Effector memory CD8-positive, alpha-beta T cell (primary cell): ENCODE measurements around the gene ISCU.
"Not testable (repeated sequence)": the region's sequence is repeated elsewhere in the genome, so short reads cannot be mapped to it uniquely, and the experiment has no call there.

Experiments used
- ATAC-seq: fragments of 150-1000 bp; cut with Tn5 transposase; replicated peaks from 2 replicates; pipeline ENCODE4 v1.10.0; 2021; ENCODE audit warnings: mild to moderate bottlenecking, moderate library complexity
- DNase-seq, 3 experiments: peaks; one replicate each; pipeline ENCODE4 v3.0.0; 2021
- H3K27ac Mint-ChIP-seq, 2 donors: one replicate each; pipeline ENCODE4 v1.8.0; 2022; ENCODE audit warnings: mild to moderate bottlenecking in 2 of 2, mixed read lengths in 2 of 2, moderate library complexity in 2 of 2
- H3K27me3 Mint-ChIP-seq, 2 donors: one replicate each; pipeline ENCODE4 v1.8.0; 2022; ENCODE audit warnings: mixed read lengths in 2 of 2
- H3K36me3 Mint-ChIP-seq: one replicate; pipeline ENCODE4 v1.8.0; 2022; ENCODE audit warnings: mild to moderate bottlenecking, moderate library complexity, mixed read lengths; ENCODE audit not compliant: insufficient read depth
- H3K4me1 Mint-ChIP-seq, 2 donors: one replicate each; pipeline ENCODE4 v1.8.0; 2022; ENCODE audit warnings: low read depth in 2 of 2, mixed read lengths in 2 of 2
- H3K4me3 Mint-ChIP-seq, 2 donors: one replicate each; pipeline ENCODE4 v1.8.0; 2022; ENCODE audit warnings: mild to moderate bottlenecking in 2 of 2, mixed read lengths in 2 of 2, moderate library complexity in 2 of 2
- H3K9me3 Mint-ChIP-seq, 2 donors: one replicate each; pipeline ENCODE4 v1.8.0; 2022; ENCODE audit warnings: mixed read lengths in 2 of 2

Gene ISCU

DNA sequence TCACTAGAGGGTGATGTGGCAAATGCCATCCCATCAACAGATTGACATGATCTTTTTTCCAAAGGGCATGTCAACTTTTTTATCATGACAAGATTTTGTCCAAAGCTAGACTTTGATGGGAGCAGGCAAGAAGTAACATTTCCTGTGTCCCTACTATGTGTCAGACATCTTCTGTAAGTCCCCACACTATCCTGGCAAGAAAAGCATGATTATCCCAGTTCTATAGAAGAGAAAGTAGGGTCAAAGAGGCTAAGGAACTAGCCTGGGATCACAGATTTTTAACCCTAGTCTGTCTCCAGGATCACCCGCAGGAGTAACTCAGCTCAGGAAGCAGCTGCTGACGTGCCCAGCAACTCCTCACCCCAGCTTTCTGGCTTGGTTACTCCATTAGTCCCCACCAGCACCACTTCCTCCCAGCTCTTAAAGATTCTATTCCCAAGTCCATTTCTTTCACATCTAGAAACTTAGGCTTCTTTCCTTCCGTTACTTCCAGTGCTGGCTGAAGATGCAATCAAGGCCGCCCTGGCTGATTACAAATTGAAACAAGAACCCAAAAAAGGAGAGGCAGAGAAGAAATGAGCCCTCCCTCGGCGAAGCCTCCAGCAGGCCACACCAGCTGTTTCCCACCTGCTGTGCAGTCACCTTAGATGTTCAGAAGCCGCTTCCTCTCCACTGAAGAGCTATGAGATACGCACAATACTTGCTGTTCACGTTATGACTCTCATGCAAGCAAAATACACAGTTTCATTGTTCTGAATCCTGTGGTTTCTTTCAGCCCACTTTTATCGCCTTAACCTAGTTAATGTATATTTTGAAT lies 6.2 kb downstream of the ISCU start:
- Mint-ChIP-seq H3K9me3 (no peaks in the 10 kb centered on the region), H3K4me1 (peaks cover 11 to 17% of the 10 kb centered on the region in 2 donors), H3K27me3 (no peaks in the 10 kb centered on the region), H3K4me3 (peak overlapping the region; percentile 69 to 76), H3K36me3 (peaks cover 44% of the 10 kb centered on the region), H3K27ac (peak overlapping the region; percentile 93 to 94)
- peak; percentile 42 to 52 (median 44) for DNase-seq
- peak; percentile 93 for ATAC-seq

DNA sequence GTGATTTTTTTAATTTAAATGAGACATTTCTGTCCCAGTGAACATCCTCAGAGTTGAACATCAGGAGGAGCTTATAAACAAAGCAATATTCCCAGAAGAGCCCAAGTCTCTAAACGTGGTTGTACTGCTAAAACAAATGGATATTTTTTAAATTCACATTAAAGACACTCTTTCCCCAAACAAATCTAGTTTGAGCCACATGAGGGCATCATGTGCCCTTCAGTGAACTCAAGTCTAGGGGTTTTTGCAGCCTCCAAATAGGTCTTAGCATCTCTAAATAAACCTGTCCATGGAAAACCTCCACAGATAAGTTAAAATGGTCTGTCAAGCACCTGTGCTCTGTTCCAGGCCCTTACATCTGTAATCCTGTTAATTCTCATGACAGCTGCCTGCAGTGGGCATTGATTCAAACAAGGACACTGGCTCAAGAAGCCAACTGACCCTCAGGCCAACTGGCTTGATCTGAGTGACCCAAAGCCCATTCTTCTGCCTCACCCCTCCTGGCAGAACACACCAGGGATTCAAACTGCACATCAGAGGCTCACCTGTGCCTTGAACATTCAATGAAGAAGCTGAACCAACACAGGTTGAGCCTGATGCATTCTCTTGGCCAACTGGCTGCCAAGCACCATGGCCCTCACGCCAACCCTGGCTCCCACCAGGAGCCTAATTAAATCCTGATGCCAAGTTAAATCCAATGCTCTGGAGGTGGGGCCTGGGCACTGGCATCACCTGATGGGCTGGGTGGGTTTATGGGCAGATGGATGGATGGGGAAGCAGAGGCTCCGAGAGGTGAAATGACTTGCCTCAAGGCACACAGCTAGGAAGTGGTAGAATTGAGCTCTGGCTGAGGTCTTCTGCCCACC lies 8.6 kb downstream of the ISCU start:
- Mint-ChIP-seq H3K27ac (peak overlapping the region; percentile 32 to 88), H3K27me3 (no peaks in the 10 kb centered on the region), H3K4me3 (no peak overlapping the region), H3K9me3 (no peaks in the 10 kb centered on the region), H3K4me1 (peaks cover 13 to 16% of the 10 kb centered on the region in 2 donors), H3K36me3 (peaks cover 23% of the 10 kb centered on the region)
- no peak for DNase-seq
- ATAC-seq, result no peak

DNA sequence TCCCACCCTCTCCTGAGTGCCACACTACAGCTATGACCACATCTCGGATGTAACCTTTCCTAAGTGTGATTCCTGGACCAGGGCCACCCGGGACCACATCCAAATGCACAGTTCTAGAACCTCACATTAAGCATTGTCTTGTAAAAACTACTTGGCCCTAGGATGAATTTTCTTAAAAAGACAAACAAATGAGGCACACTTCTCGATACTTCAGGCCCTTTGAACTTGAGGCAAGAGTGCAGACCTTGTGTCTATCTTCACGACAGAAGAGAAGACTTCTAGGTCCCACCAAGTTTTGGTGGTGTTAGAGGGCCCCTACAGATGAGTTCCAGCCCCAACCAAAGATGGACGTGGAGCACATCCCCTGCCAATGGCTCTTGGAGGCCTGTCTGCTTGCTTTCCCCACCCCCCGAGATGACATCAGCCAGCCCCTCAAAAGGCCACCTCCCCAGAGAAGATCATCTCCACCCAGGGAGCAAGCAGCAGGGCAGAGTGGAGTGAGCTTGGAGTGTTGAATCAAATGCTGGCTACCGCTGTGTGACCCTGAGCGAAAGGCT lies 9.3 kb downstream of the ISCU start:
- Mint-ChIP-seq H3K36me3 (peaks cover 19% of the 10 kb centered on the region), H3K9me3 (no peaks in the 10 kb centered on the region), H3K27me3 (no peaks in the 10 kb centered on the region), H3K4me3 (no peak overlapping the region), H3K4me1 (peaks cover 13 to 16% of the 10 kb centered on the region in 2 donors), H3K27ac (peak overlapping the region; percentile 44 to 84)
- no peak for DNase-seq
- no peak for ATAC-seq

DNA sequence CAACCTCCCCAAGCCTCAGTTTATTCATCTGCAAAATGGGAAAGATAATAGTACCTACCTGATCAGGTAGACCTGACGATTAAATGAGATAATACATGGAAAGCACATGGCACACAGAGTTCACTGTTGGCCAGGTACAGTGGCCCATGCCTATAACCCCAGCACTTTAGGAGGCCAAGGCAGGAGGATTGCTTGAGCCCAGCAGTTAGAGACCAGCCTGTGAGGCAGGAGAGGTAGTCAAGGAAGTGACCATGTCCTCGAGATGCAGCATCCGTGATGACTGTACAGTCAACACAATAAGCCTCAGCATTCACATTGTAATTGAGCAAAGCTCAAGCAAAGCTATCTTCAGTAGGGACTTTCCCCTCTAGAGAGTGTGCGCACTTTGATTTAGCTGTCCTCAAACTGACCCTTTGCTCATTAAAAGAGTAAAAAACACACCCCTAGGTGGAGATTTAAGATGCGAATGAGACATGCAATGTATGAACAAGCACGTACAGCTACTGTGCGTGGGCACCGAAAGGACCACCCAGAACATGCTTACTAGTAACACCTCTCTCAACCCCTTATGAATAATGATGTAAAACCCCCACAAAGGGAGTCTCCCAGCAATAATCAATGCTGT lies 9.9 kb downstream of the ISCU start:
- H3K4me1 Mint-ChIP-seq, result peaks cover 13 to 16% of the 10 kb centered on the region in 2 donors
- peak overlapping the region; percentile 44 to 84 for H3K27ac Mint-ChIP-seq

DNA sequence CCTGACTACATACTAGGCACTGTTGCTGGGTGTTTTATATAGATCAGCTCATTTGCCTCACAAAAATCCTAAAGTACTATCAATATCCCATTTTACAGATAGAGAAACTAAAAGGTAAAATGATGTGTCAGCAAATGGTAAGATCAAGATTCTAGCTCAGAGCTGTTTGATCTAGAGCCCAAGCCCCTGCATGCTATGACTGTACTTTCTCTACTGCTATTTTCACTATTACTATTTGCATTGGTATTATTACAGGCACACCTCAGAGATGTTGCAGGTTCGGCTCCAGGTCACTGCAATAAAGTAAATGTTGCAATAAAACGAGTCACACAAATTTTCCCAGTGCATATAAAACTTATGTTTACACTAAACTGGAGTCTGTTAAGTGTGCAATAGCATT lies 10.9 kb downstream of the ISCU start:
- Mint-ChIP-seq H3K27ac (no peak overlapping the region), H3K9me3 (peaks cover 1 to 2% of the 10 kb centered on the region in 2 donors), H3K4me3 (no peak overlapping the region), H3K4me1 (peaks cover 10 to 14% of the 10 kb centered on the region in 2 donors), H3K36me3 (peaks cover 10% of the 10 kb centered on the region), H3K27me3 (peaks cover 0 to 11% of the 10 kb centered on the region in 2 donors)
- ATAC-seq (no peak), DNase-seq (no peak)

More for the DNA sequence above, 9.9 kb downstream of the ISCU start:
- Mint-ChIP-seq H3K36me3 (peaks cover 16% of the 10 kb centered on the region), H3K9me3 (no peaks in the 10 kb centered on the region), H3K27me3 (peaks cover 0 to 3% of the 10 kb centered on the region in 2 donors), H3K4me3 (peak overlapping the region in 1 of 2 donors; percentile 5)
- no peak for DNase-seq
- no peak for ATAC-seq

GRCh38 chr12:108574276-108574675 lies 11.9 kb downstream of the ISCU start:
- H3K27ac Mint-ChIP-seq, result peak overlapping the region in 1 of 2 donors; percentile 74
- H3K4me3 Mint-ChIP-seq, result not testable (repeated sequence)
- H3K4me1 Mint-ChIP-seq, result peaks cover 9 to 11% of the 10 kb centered on the region in 2 donors

GRCh38 chr12:108575199-108575912 lies 13.0 kb downstream of the ISCU start:
- Mint-ChIP-seq H3K27me3 (peaks cover 0 to 11% of the 10 kb centered on the region in 2 donors), H3K4me1 (peaks cover 9 to 12% of the 10 kb centered on the region in 2 donors), H3K36me3 (peaks cover 12% of the 10 kb centered on the region), H3K4me3 (no peak overlapping the region), H3K27ac (no peak overlapping the region), H3K9me3 (peaks cover 8 to 13% of the 10 kb centered on the region in 2 donors)
- ATAC-seq (no peak), DNase-seq (no peak)

More at GRCh38 chr12:108574276-108574675, 11.9 kb downstream of the ISCU start:
- DNase-seq, ATAC-seq: not testable (repeated sequence)
- H3K27me3 Mint-ChIP-seq, result peaks cover 0 to 11% of the 10 kb centered on the region in 2 donors
- H3K9me3 Mint-ChIP-seq, result peaks cover 8 to 12% of the 10 kb centered on the region in 2 donors
- H3K36me3 Mint-ChIP-seq, result peaks cover 12% of the 10 kb centered on the region

DNA sequence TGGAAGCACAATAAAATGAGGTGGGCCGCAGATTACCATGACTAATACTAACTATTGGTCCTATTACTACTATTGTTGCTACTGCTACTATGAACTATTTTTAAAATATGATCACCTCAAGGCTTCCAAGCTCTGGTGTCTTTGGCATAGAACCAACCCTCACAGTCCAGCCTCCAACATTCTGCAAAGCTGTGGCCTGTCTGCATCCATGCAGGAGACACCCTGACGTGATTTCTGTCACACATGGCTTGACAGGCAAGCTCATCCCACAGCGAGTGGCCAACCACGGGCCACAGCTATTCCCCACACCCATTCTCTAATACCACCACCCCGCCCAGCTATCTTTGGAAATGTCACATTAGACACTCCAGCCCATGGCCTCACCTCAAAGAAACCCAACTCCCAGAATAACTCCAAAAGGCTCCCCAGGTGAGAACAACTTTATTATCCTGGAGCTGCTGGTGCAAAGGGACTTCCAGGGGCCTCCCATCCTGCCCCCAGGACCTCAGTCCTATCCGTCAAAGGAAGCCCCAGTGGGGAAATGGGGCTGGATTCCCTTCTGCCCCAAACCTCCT lies 14.4 kb downstream of the ISCU start:
- no peak for DNase-seq
- Mint-ChIP-seq H3K36me3 (peaks cover 10% of the 10 kb centered on the region), H3K4me1 (peaks cover 9 to 14% of the 10 kb centered on the region in 2 donors), H3K27me3 (peaks cover 0 to 11% of the 10 kb centered on the region in 2 donors), H3K27ac (no peak overlapping the region), H3K9me3 (peaks cover 8 to 13% of the 10 kb centered on the region in 2 donors), H3K4me3 (no peak overlapping the region)
- ATAC-seq, result no peak

- H3K27me3 Mint-ChIP-seq, result peaks cover 0 to 11% of the 10 kb centered on the region in 2 donors
- H3K4me3 Mint-ChIP-seq, result no peak overlapping the region
- no peak overlapping the region for H3K27ac Mint-ChIP-seq
- no peak for DNase-seq
- peaks cover 9 to 10% of the 10 kb centered on the region in 2 donors for H3K4me1 Mint-ChIP-seq
- H3K36me3 Mint-ChIP-seq, result peaks cover 10% of the 10 kb centered on the region
- H3K9me3 Mint-ChIP-seq, result peaks cover 8 to 13% of the 10 kb centered on the region in 2 donors
- ATAC-seq, result no peak
Measured at GRCh38 chr12:108577458-108577857, 15.1 kb downstream of the ISCU start.

- peaks cover 0 to 11% of the 10 kb centered on the region in 2 donors for H3K27me3 Mint-ChIP-seq
- ATAC-seq, result no peak
- peaks cover 8 to 13% of the 10 kb centered on the region in 2 donors for H3K9me3 Mint-ChIP-seq
- peaks cover 9 to 10% of the 10 kb centered on the region in 2 donors for H3K4me1 Mint-ChIP-seq
- H3K27ac Mint-ChIP-seq, result peak overlapping the region; percentile 74 to 79
- DNase-seq, result no peak
- H3K4me3 Mint-ChIP-seq, result no peak overlapping the region
- H3K36me3 Mint-ChIP-seq, result peaks cover 10% of the 10 kb centered on the region
Measured at GRCh38 chr12:108578264-108578663, 15.9 kb downstream of the ISCU start.

DNA sequence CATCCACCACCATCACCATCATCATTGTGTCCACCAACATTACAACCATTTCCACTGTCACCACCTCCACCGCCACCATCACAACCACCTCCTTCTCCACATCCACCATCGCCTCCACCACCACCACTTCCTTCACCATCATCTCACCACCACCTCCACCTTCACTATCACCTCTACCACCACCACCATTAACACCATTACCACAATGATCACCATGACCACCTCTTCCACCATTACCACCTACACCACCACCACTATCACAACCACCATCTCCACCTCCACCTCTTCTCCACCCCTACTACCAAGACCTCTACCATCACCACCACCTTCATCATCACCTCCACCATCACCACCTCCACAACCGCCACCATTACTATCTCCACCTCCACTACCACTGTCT lies 16.4 kb downstream of the ISCU start:
- peak overlapping the region in 1 of 2 donors; percentile 12 for H3K4me3 Mint-ChIP-seq
- H3K27ac Mint-ChIP-seq, result peak overlapping the region; percentile 74 to 79

GRCh38 chr12:108580531-108580930 lies 18.1 kb downstream of the ISCU start:
- ATAC-seq, result no peak
- Mint-ChIP-seq H3K36me3 (peaks cover 10% of the 10 kb centered on the region), H3K4me1 (peaks cover 7 to 10% of the 10 kb centered on the region in 2 donors), H3K27ac (peak overlapping the region in 1 of 2 donors; percentile 5), H3K9me3 (peaks cover 8 to 13% of the 10 kb centered on the region in 2 donors), H3K4me3 (no peak overlapping the region), H3K27me3 (peaks cover 6 to 11% of the 10 kb centered on the region in 2 donors)
- no peak for DNase-seq

More for the DNA sequence above, 16.4 kb downstream of the ISCU start:
- Mint-ChIP-seq H3K9me3 (peaks cover 8 to 13% of the 10 kb centered on the region in 2 donors), H3K4me1 (peaks cover 9 to 10% of the 10 kb centered on the region in 2 donors), H3K36me3 (peaks cover 10% of the 10 kb centered on the region), H3K27me3 (peaks cover 0 to 11% of the 10 kb centered on the region in 2 donors)
- DNase-seq, result peak in 2 of 3 experiments; percentile 9 to 17
- peak; percentile 57 for ATAC-seq
